ENCODE results near the gene FAM107A.

The FAM107A gene

GRCh38 chr3:58518291-58518789 is 58.9 kb downstream of the FAM107A start:
- no peak for DNase-seq (ENCODE audit: low read depth in 2 of 2)

- no peak for DNase-seq (ENCODE audit: low read depth in 2 of 2)
These were observed 62.8 kb downstream of the FAM107A start for GRCh38 chr3:58514405-58514804.

Data from stimulated activated CD4-positive, alpha-beta T cell treated with anti-CD3 and anti-CD28 coated beads, Interleukin-1b, Interleukin-23, amount 100 ng/mL, for 4 hours (primary cell).